NOMO-1 treated with DMSO at 0.1 percent for 48 hours (cell line): ENCODE results near the gene EXOC6.

Experiments
- DNase-seq: peaks from one replicate; lab custom pipeline; 2025; ENCODE audit not compliant: unreplicated experiment; lab: John Stamatoyannopoulos, UW

Gene EXOC6

DNA sequence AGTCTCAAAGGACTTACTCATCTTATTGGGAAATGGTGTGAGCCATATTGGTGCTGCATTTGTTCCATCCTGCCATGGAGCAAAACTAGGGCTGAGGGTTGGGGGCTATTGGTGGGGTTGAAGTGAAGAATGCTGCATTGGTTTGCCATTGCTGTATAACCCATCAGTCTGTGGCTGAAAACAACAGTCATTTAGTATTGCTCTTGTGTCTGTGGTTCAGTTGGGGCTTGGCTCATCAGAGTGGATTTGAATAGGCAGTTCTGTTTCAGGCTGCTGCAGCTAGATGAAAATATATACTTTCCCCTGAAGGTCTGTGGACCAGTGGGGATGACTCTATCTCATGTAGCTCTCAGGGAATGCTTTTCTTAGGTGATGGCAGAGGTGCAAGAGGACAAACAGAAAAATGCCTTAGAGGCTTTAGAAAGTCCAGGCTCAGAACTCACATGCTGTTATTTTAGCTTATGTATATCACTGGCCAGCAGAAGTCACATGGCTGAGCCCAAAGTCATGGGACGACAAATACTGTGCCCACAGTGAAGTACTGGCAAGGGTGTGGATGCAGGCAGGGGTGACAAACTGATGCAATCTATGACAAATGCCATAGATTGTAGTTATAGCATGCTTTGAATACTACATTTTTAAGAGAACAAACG is 15.2 kb upstream of the EXOC6 start:
- no peak for DNase-seq

DNA sequence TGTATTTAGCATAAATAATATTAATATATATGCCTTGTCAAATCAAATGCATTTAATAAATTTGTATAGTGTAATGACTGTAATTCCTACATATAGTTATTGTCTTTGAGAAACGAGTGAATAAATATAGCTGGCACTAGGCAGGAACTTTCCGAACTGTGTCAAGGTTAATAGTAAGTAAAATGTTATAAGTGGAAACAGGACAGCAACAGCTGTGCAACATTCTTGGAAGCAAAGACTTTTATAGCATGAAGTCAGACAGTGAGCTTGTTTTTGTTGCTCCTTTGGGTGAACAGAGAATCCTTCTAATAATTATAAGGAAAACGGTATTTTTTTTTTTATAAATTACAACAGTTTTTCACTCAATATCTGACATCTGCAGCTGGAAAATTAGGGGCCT is 14.0 kb upstream of the EXOC6 start:
- no peak for DNase-seq

GRCh38 chr10:92834986-92835385 is 13.3 kb upstream of the EXOC6 start:
- no peak for DNase-seq

DNA sequence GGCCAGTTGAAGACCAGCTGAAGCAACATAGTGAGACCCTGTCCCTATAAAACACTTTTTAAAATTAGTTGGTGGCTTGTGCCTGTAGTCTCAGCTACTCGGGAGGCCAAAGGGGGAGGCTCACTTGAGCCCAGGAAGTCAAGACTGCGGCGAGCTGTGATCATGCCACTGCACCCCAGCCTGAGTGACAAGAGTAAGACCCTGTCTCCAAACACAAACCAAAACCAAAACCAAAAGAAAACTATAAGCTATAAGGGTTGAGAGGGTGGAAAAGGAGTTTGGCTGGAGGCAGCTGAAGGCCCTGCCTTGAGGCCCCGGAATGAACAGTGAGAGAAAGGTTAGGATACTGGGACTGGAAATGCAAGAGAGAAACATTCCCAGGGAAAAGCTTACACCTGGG is 10.9 kb upstream of the EXOC6 start:
- DNase-seq = no peak

GRCh38 chr10:92839191-92840085 is 8.9 kb upstream of the EXOC6 start:
- peak; percentile 19 for DNase-seq

DNA sequence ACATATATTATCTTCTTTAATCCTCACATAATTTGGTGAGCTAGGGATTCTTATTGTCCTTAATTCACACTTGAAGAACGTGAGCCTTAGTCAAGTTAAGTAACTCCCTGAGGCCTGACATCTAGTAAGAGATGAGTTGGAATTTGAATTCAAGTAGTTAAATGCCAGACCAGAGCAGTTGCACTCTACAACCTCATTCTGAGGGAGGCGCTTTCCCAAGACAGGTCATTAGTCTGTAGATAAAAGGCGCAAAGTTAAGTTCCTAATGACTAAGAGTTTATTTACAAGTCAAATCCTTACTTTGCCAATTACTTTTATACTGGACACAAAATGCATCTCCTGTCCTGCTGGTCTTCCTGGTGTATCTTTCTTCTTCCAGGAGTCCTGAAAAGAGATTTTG is 3.6 kb upstream of the EXOC6 start:
- DNase-seq = no peak

DNA sequence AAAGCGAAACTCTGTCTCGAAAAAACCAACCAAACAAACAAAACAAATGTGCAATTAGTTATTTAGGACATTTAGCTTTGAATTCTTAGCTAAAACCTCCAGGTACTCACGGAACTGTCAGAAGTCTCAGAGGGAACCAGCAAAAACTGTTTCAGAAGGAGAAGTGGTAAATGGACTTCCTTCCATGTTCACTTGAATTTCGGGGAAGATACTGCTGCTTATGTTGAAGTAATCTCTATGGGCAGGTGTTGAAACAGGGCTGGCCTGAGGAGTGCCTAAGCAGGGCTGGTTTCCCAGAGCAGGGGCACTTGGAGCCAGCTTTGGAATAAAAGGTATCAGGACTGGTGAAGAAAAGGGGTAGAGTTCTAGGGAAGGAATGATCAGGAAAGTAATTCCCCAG is 2.4 kb upstream of the EXOC6 start:
- DNase-seq = peak; percentile 77

GRCh38 chr10:92846344-92846743 is 2.0 kb upstream of the EXOC6 start:
- no peak for DNase-seq

- DNase-seq = no peak
Measured at GRCh38 chr10:92846854-92847201, 1.5 kb upstream of the EXOC6 start.

DNA sequence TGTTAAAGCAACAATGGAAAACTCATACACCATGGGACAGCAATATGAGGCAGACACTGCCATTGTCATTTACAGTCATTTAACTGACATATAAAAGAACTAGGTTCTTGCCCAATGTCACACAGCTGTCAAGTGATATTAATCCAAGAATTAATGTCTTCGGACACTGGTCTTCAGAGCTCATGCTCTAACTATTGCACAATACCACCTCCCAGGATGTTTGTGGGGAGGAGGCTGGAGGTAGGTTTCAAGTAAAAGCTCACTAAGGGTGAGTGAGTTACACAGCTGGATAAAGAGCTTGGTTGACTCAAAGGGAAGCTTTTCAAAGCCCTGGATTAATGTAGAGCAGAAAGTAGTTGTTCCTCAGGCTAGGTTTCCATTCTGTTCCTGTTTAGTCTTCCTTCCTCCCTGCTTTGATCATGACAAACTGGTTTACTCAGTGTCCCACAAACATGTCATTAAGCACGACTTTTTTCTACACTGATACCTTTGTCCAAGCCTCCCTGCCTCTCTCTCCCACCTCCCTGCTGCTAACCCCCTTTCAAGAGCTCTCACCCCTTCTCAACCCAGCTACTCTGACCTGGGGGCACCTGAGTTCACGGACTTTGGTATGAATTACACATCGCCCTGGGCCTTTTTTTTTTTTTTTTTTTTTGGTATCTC is 987 bp upstream of the EXOC6 start:
- DNase-seq = peak; percentile 38

DNA sequence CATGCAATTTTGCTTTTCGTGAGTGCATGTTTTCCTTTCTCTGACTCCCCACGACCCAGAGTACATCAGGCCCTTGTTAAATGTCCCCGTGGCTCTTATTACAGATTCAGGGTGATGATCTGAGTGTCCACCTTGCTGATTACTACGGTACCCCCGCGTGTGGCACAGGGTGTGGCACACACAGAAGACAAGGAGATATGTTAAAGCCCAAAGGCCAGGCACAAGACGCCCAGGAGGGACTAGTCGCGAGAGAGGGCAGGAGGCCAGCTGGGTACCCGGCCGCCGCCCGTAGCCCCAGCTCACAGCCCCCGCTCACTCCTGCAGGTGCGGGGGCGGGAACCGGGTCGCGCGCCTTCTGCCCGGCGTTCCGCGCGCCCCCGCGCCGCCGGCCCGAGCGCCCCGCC is 281 bp upstream of the EXOC6 start:
- peak; percentile 43 for DNase-seq

GRCh38 chr10:92849234-92849525 is 860 bp downstream of the EXOC6 start:
- peak; percentile 19 for DNase-seq

DNA sequence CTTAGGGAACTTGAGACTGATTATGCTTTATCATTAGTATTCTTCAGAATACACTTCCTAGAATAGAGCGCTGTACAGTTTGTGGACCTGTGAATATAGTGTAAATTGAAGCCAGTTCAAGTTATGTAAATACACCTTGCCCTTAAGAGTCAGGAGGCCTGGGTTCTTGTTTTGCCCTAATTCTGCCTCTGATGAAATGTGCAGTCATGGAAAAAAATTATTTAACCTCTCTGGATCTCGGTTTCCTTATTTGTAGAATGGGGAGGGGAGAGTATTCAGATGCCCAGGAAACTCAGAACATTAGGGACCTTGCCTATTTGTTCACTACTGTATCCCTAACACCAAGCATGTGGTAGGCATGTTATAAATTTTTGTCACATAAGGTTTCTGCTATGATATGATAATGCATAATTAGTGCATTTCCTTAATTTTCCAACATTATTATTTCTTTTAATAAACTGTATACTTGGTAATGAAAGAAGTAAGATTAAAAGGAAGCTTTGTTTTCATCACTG is 1.3 kb downstream of the EXOC6 start:
- no peak for DNase-seq

DNA sequence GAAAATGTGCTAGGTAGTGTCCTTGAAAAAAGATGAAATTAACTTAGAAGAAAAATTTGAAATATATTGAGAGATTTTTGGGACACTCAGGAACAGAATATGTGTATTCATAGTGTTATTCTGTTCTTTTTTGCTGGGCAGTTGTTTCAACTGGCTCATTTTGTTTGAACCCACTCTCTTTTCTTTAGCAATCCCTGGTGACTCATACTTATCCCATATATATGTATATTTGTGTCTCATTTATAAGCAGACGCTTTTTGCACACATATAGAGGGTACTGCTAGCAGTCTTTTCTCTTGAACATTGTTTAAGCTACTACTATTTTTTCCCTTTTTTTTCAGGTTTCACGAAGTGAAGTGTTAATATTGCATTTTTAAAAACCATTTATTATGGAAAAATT is 1.9 kb downstream of the EXOC6 start:
- no peak for DNase-seq

- DNase-seq = no peak
Measured at GRCh38 chr10:92851003-92851402, 2.7 kb downstream of the EXOC6 start.

DNA sequence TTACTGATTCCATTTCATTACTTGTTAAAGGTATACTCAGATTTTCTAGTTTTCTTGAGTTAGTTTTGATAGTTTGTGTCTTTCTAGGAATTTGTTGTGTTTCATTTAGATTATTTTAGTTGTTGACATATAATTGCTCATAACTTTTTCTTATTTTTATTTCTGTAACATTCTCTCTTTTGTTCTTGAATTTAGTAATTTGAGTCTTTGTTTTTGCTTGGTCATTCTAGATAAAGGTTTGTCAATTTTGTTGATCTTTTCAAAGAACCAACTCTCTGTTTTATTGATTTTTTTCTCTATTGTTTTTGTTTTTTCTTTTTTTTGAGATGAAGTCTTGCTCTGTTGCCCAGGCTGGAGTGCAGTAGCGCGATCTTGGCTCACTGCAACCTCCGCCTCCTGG is 7.2 kb downstream of the EXOC6 start:
- DNase-seq = no peak

- DNase-seq = no peak
Measured at GRCh38 chr10:92857904-92858514, 9.7 kb downstream of the EXOC6 start.

DNA sequence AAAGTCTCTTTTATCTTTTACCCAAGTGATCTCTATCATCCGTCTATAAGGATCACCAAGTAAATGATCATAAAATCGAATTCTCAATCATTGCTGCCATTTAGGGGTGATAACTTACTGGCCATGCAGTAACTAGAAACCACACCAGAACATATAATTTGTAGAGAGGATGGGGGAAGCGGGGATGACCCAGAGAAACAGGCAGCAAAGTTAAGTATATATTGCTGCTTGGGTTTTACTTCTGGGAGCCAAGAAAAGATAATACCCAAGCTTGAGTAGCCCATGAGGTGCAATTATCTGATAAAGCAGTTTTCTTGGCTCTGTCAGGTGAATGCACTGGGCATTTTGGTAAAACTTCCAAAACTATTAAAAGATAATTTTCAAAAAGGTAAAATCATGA is 18.9 kb downstream of the EXOC6 start:
- DNase-seq = no peak

- no peak for DNase-seq
Measured at GRCh38 chr10:92868036-92868435, 19.7 kb downstream of the EXOC6 start.

- DNase-seq = no peak
Measured at GRCh38 chr10:92868557-92868956, 20.2 kb downstream of the EXOC6 start.

DNA sequence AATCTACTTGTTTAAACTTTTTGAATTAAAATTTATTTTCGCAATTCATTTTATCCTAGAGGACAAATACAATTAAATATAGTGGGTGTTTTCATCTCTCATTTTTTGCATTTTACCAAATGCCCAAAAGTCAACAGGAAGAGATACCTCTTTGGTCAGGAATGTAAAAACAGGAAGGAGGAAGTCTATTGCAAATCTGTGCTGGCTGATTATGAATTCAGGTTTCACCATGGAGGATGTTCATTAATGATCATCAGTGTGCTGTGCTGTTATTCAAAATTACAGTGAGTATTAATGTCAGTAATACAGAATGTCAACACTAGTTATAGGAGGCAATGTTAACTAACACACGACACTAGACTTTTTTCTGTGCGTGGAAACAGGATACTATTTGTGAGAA is 24.7 kb downstream of the EXOC6 start:
- no peak for DNase-seq
